Measurements from ENCODE around the gene EFHD1. TPM values are rescaled to one million over a fixed set of nuclear protein-coding genes. Genes with fewer than 3 reads are reported as not detected.
A peak's percentile ranks its signal among the peaks of the same experiment; 100 is the strongest.

EFHD1 gene
- 1 to 10 TPM in 3 of 4 donors, not detected in 1; 1.6 to 6.1 (median 3.7) TPM for total RNA-seq

DNA sequence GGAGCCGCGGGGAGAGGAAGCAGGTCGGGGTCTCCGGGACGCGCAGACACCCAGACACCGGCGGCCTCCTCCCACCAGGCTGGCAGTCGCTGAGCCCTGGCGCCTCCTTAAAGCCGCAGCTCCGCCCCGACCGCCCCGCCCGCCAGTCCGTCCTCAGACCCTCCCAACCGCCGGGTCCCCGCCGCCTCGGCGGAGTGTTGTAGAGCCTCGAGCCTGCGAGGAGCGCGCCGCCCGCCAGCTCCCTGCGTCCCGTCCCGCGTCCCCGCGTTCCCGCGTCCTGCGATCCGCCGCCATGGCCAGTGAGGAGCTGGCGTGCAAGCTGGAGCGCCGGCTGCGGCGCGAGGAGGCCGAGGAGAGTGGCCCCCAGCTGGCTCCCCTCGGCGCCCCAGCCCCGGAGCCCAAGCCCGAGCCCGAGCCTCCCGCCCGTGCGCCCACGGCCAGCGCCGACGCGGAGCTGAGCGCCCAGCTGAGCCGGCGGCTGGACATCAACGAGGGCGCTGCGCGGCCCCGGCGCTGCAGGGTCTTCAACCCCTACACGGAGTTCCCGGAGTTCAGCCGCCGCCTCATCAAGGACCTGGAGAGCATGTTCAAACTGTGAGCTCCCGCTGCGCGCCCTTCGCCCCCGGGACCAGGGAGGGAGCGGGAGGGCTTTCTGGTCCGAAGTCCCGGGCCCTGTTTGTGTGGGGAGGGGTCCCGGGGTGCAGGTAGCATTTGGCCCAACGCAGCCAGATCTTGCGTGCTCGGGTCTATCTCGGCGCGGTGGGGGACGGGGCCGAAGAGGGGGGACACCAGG lies at the start of gene EFHD1:
Gene EFHD1 (plus strand): TSS at position 192 of the 793 bp plus-strand sequence. CDS start 101 bp downstream, at position 293.
- no peaks in the 10 kb centered on the region for H3K9me3 ChIP-seq
- WGBS, 2 donors (ENCODE audit: low coverage in 1 of 2), result 8% methylated on average over 72 of the region's 90 CpGs; no CpG with 5 or more reads in 1 of the 2 donors
- DNase-seq, result peak; percentile 75
- peaks cover 3 to 24% (median 17%) of the 10 kb centered on the region in 4 donors for H3K4me1 ChIP-seq
- H3K4me3 ChIP-seq, result peak within 1 kb of the TSS; percentile 17 to 52 (median 38)
- no peaks in the 10 kb centered on the region for H3K36me3 ChIP-seq
- peak; percentile 43 for TF ChIP-seq POLR2A (IDR thresholded peaks at IDR 0.05)
- peak in 2 of 3 donors; percentile 15 to 29 for TF ChIP-seq POLR2AphosphoS5 (IDR thresholded peaks at IDR 0.05)
- TF ChIP-seq EP300 (IDR thresholded peaks at IDR 0.05; ENCODE audit: low read depth), result no peak
- no peak for TF ChIP-seq CTCF (IDR thresholded peaks at IDR 0.05)
- in situ Hi-C loops (cut with MboI; ENCODE audit: low pct_ligation_motif_present in 1 of 4, low pct_unique_long_range_greater_than_20kb in 1 of 4, low sequenced_read_pairs in 3 of 4), result no loop called here
- H3K27me3 ChIP-seq, result peaks cover 79% of the 10 kb centered on the region
- intact Hi-C loops (cut with DNase I; ENCODE audit: low total_unique reads), result no loop called here
- peak within 1 kb of the TSS; percentile 45 to 80 (median 62) for H3K27ac ChIP-seq

- intact Hi-C loops (cut with DNase I; ENCODE audit: low total_unique reads), result no loop called here
- 62 to 93% methylated on average over 3 to 6 of the region's 6 CpGs for WGBS, 2 donors (ENCODE audit: low coverage in 1 of 2)
- in situ Hi-C loops (cut with MboI; ENCODE audit: low pct_ligation_motif_present in 1 of 4, low pct_unique_long_range_greater_than_20kb in 1 of 4, low sequenced_read_pairs in 3 of 4), result no loop called here
- Histone ChIP-seq H3K27me3 (no peaks in the 10 kb centered on the region), H3K36me3 (peaks cover 0 to 7% (median 4%) of the 10 kb centered on the region in 4 donors), H3K4me1 (peaks cover 4 to 27% (median 20%) of the 10 kb centered on the region in 4 donors), H3K4me3 (no peak overlapping the region), H3K9me3 (no peaks in the 10 kb centered on the region), H3K27ac (no peak overlapping the region)
- DNase-seq, result no peak
- no peak for TF ChIP-seq EP300 (IDR thresholded peaks at IDR 0.05; ENCODE audit: low read depth)
- TF ChIP-seq POLR2AphosphoS5 (IDR thresholded peaks at IDR 0.05), result no peak
- no peak for TF ChIP-seq CTCF (IDR thresholded peaks at IDR 0.05)
- no peak for TF ChIP-seq POLR2A (IDR thresholded peaks at IDR 0.05)
These were observed 49.2 kb upstream of the EFHD1 start for GRCh38 chr2:232584238-232584637.

GRCh38 chr2:232586943-232587505 lies 46.4 kb upstream of the EFHD1 start:
- DNase-seq, result no peak
- Histone ChIP-seq H3K36me3 (peaks cover 0 to 4% (median 2%) of the 10 kb centered on the region in 4 donors), H3K27ac (peak overlapping the region in 1 of 4 donors; percentile 30), H3K4me1 (peaks cover 5 to 16% (median 12%) of the 10 kb centered on the region in 4 donors), H3K4me3 (no peak overlapping the region), H3K27me3 (no peaks in the 10 kb centered on the region), H3K9me3 (no peaks in the 10 kb centered on the region)
- in situ Hi-C loops (cut with MboI; ENCODE audit: low pct_ligation_motif_present in 1 of 4, low pct_unique_long_range_greater_than_20kb in 1 of 4, low sequenced_read_pairs in 3 of 4) (no loop called here), intact Hi-C loops (cut with DNase I; ENCODE audit: low total_unique reads) (no loop called here)
- 79 to 80% methylated on average over 3 to 5 of the region's 5 CpGs for WGBS, 2 donors (ENCODE audit: low coverage in 1 of 2)
- no peak for TF ChIP-seq EP300 (IDR thresholded peaks at IDR 0.05; ENCODE audit: low read depth)
- no peak for TF ChIP-seq CTCF (IDR thresholded peaks at IDR 0.05)
- no peak for TF ChIP-seq POLR2AphosphoS5 (IDR thresholded peaks at IDR 0.05)
- TF ChIP-seq POLR2A (IDR thresholded peaks at IDR 0.05), result no peak

- WGBS, 2 donors (ENCODE audit: low coverage in 1 of 2), result 86% methylated on average over 7 of the region's 7 CpGs; no CpG with 5 or more reads in 1 of the 2 donors
- no peak for TF ChIP-seq POLR2AphosphoS5 (IDR thresholded peaks at IDR 0.05)
- no peak for TF ChIP-seq CTCF (IDR thresholded peaks at IDR 0.05)
- no peak for TF ChIP-seq EP300 (IDR thresholded peaks at IDR 0.05; ENCODE audit: low read depth)
- TF ChIP-seq POLR2A (IDR thresholded peaks at IDR 0.05), result no peak
- peaks cover 5 to 21% (median 15%) of the 10 kb centered on the region in 4 donors for H3K4me1 ChIP-seq
- in situ Hi-C loops (cut with MboI; ENCODE audit: low pct_ligation_motif_present in 1 of 4, low pct_unique_long_range_greater_than_20kb in 1 of 4, low sequenced_read_pairs in 3 of 4) (no loop called here), intact Hi-C loops (cut with DNase I; ENCODE audit: low total_unique reads) (no loop called here)
- H3K27ac ChIP-seq, result peak overlapping the region in 2 of 4 donors; percentile 30 to 58
- H3K9me3 ChIP-seq, result no peaks in the 10 kb centered on the region
- no peak overlapping the region for H3K4me3 ChIP-seq
- peaks cover 0 to 4% (median under 1%) of the 10 kb centered on the region in 4 donors for H3K36me3 ChIP-seq
- no peak for DNase-seq
- H3K27me3 ChIP-seq, result no peaks in the 10 kb centered on the region
These were observed 45.9 kb upstream of the EFHD1 start for GRCh38 chr2:232587512-232587911.

Data from transverse colon (tissue), 4 donors.